CD4-positive, alpha-beta T cell treated with Interleukin-15 for 4 hours (primary cell): Measurements from ENCODE around the gene GRK5.
"Not testable (repeated sequence)": the region's sequence is repeated elsewhere in the genome, so short reads cannot be mapped to it uniquely, and the experiment has no call there.

Experiments used
- DNase-seq: peaks from one replicate; pipeline ENCODE4 v3.0.0-alpha.2; 2020; ENCODE audit warnings: low spot score

Gene GRK5

GRCh38 chr10:119250641-119251314 lies 43.4 kb downstream of the GRK5 start:
- no peak for DNase-seq

DNA sequence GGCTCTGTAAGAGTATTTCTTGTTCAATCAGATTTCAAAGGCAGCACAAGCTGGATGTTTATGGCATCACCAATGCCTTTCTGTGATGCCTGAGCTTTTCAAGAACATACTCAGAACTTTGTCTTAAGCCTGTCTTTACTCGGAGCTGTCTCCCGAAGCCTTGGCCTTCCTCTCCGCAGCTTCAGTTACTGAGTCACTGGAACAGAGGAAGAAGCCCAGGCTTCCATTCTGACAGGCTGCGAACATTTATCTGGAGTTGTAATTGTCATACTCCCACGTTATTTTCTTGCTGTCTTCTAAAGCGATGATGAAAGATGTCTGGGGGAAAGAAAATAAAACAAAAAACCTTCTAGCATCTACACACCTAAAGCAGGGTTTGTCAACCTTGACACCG lies 43.9 kb downstream of the GRK5 start:
- DNase-seq, result no peak

GRCh38 chr10:119252051-119252465 lies 44.7 kb downstream of the GRK5 start:
- no peak for DNase-seq

DNA sequence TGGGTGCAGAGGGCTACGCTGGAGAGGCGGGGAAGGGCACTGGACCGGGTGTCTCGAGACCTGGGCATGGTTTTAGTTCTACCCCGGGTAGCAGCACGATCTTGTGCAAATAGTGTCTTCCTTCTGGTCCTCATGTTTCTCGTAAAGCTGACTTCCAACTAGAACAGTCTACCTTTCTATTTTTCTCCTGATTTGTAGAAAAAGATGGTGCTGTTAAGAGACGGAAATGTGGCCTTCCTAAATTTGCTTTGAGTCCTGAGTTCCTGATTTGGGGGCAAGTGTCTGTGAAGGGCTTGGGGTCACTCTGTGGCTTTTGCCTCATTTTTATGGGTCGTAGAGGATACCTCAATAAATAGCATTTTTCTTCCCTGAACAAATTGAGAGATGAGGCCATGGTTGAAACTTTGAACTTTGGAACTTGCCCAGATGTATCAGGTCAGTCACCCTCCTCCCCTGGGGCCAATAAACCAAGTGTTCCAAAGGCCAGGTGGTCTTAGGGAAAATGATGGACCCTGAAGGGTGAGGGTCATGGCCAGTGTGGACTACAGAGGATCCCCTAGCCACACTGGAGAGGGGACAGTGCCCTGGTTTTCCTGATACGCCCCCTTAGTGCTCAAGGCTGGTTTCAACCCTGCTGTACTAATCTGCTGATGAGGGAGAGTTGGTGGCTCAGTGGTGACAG lies 45.2 kb downstream of the GRK5 start:
- no peak for DNase-seq

GRCh38 chr10:119253433-119254174 lies 46.2 kb downstream of the GRK5 start:
- DNase-seq, result no peak

- no peak for DNase-seq
These were observed 47.0 kb downstream of the GRK5 start for GRCh38 chr10:119254335-119254734.

DNA sequence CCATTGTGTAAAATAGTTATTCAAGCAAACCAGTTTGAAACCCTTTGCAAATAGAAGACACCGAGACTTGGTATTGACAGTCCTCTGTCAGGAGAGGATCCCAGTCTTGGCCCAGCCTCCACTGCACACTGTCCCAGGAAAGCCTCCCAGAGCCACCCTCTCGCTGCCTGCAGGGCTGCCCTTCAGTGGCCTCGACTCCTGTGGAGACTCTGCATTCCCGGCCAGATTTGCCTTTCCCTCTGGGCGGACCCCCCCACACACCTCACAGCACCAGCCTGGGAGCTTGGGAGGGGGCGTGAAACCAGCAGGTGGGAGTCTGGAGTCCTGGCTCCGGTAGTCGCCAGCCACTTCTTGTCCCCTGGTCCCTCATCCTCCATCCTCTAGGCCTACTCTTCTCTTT lies 48.7 kb downstream of the GRK5 start:
- DNase-seq, result no peak

DNA sequence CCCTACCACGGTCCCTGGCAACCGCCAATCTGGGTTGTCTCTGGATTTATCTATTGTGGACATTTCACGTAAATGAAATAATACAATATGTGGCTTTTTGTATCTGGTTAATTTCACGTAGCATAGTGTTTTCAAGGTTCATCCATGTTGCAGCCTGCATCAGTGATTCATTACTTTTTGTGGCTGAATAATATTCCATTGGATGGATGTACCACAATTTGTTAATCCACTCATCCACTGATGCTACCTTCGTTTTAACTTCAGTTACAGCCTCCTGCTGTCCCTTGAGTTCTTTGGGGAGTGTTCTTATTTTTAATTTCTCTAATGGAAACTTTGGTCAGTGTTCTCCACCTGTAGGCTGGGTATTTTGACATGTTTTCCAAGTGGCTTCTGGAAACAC lies 49.5 kb downstream of the GRK5 start:
- DNase-seq, result no peak

GRCh38 chr10:119257899-119258419 lies 50.6 kb downstream of the GRK5 start:
- DNase-seq, result no peak

- no peak for DNase-seq
These were observed 52.0 kb downstream of the GRK5 start for GRCh38 chr10:119259345-119259744.

DNA sequence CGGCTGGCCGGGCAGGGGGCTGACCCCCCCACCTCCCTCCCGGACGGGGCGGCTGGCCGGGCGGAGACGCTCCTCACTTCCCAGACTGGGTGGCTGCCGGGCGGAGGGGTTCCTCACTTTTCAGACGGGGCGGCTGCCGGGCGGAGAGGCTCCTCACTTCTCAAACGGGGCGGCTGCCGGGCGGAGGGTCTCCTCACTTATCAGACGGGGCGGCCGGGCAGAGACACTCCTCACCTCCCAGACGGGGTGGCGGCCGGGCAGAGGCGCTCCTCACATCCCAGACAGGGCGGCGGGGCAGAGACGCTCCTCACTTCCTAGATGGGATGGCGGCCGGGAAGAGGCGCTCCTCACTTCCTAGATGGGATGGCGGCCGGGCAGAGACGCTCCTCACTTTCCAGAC lies 53.6 kb downstream of the GRK5 start:
- not testable (repeated sequence) for DNase-seq

DNA sequence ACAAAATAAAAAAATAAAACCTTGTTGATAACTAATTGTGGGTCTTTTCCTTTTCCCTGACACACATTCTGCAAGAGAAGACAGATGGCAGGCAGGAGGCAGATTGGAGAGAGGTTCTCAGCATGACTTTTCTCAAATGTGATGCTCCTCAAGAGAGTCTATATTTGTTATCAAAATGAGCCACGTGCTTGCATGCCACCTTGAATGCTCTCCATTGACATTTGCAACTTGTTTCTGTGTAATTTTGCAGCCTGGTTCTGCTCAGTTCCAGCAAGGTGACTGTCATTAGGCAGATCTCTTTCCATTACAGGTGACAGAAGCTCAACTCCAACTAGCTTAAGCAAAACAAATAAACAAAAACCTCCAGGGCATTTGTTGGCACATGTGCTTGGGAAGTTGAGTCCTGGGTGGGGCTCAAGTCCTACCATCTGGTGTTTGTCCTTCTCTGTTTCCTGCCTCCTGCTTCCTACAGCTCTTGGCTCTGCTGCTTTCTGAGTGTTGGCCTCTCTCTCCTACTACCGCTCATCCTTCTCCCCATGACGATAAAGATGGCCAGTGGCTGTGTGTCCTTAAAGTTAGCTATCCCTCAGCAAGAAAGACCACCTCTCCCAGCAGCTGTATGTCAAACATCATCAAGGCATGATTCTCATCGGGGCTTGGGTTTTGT lies 56.7 kb downstream of the GRK5 start:
- DNase-seq, result no peak

- DNase-seq, result no peak
These were observed 58.3 kb downstream of the GRK5 start for GRCh38 chr10:119265691-119266090.

GRCh38 chr10:119267384-119267783 lies 60.0 kb downstream of the GRK5 start:
- DNase-seq, result no peak

DNA sequence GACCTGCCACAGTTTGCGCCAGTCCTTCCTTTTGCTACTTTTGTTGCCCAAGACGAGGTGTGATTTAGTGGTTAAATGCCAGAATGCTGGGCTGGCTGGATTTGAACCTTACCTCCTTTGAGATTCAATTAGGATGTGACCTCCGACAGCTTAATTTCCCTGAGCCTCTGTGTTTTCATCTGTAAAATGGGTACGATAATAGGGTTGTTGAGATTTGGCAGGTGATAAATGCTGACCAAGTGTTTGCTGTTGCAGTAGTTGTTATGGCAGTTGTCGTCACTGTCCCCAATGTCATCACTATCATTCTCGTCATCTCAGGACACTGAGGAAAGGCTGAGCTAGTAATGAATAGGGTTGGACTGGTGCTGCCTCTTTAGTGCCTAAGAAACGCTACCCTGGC lies 61.1 kb downstream of the GRK5 start:
- no peak for DNase-seq

DNA sequence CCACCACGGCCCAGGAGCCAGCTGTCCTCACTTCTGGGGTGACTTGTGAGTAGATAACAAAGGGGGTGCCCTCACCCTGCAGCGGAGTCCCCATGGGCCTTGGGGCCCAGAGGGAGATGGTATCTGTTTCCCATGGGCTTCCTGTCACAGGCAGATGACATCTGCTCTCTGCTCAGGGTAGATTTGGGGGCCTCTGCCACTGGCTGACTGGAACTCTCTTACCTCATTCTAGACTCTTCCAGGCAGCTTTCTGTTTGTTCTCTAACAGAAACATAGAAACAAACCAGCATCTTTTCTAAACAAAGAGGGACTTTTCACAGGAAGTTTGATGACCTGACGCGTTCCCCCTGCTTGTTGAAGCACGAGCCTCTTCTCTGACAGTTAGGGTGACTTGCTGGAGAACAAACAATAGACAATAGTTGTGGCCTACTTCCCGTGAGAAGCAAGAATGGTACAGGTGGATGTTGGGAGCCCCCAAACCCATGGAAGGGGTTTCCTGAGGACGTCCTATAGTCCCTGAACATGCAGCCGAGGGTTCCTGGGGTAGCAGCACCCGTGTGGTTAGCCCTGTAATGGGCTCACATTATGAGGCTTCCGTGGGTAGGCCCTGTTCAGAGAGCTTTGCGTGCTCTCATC lies 61.6 kb downstream of the GRK5 start:
- peak; percentile 83 for DNase-seq

GRCh38 chr10:119269737-119270136 lies 62.4 kb downstream of the GRK5 start:
- DNase-seq, result no peak

DNA sequence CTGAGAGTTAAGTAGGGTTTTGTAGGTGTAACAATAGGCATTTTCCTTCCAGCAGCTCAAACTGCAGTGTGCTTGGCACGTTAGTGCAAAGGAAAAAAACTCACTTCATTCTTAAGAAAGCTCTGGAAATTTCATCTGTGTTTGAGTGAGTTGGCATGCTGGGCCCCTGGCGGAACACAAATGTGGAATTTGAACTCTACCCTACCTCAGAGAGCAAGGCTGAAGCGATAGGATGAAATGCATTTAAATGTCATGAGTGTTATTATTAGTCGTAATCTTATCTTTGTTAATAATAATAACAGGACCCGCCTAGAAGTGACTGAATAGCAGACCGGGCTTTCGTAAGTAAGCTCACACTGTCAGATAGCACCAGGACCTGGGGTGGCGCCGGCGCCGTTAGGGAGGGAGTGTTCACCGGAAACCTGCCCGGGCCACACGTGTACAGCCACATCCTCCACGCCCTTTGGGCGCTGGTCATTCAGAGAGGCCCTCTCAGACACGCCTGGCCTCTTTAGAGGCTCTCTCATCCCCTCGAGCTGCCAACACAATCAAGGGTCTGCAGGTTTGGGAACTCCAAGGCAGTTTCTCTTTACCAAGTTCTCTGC lies 63.5 kb downstream of the GRK5 start:
- peak; percentile 56 for DNase-seq

- not testable (repeated sequence) for DNase-seq
These were observed 65.0 kb downstream of the GRK5 start for GRCh38 chr10:119272338-119272734.

DNA sequence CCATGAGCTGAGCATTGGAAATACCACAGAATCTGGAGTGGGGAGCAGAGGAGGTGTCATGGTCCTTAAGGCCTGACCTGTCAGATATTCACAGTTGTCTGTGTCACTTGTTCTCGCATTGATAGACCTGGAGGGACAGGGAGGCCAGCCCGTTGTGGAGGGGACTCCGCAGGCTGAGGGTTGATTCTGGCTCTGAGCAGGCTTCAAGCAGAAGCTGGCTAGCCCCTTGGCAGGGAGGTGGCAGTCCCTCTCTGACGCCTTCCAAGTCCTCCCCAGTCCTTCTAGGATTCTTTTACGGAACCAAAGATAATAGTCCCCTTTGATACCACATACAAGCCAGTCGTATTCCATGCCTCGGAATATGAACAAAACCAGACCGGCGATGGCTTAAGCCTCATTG lies 65.4 kb downstream of the GRK5 start:
- DNase-seq, result no peak

DNA sequence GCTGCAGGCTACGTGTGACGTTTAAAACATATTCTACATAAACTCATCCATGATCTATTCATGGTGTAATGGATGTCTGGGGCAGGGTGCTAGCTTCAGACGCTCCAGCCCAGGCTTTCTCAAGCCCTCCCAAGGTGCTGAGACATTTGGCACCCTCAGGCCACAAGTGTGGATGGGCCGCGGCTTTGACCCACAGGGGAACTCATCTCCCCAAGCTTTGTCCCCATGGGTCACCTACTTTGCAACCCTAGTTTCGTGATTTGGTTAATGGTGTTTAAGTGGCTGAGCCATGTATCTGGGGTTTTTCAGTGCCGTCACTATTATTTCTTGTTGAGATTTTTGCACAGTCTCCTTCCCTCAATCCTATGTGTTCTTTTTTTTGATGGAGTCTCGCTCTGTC lies 66.0 kb downstream of the GRK5 start:
- DNase-seq, result no peak
